ENCODE results near the gene TMEM209.
"Not testable (repeated sequence)": the region's sequence is repeated elsewhere in the genome, so short reads cannot be mapped to it uniquely, and the experiment has no call there.

TMEM209 gene

DNA sequence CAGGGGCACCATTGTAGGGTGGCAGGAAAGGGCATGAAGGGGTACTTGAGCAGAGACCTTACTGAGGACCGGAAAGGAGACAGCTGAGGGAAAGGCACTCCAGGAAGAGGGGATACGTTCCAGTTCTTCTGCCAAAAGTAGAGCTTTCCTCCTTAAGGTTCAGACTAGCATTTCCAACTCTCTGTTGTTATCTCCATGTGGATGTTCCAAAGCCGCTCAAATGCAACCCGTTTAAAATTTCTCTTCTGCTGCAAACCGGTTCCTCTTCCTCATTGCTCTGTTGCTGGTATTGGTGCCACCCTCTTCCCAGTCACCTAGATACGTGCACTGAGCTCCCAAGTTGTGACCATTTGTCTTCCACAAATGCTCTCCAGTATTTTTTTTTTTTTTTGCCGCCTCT lies 47.5 kb downstream of the TMEM209 start:
- DNase-seq, result no peak

DNA sequence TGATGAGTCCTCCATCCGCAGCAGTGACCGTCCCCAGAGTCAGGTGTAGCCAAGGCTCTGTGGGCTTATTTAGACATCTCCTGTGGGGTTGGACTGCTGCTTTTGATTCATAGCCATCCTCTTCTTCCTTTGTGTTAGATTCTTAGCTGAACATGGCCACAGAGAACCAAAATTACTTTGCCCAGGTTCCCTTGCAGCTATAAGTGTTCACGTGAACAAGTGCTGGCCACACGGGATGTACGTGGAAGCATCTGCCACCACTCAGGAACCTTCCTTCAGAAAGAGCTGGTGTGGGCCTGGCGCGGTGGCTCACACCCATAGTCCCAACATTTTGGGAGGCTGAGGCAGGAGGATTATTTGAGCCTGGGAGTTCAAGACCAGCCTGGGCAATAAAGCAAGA lies 49.1 kb downstream of the TMEM209 start:
- DNase-seq, result no peak

DNA sequence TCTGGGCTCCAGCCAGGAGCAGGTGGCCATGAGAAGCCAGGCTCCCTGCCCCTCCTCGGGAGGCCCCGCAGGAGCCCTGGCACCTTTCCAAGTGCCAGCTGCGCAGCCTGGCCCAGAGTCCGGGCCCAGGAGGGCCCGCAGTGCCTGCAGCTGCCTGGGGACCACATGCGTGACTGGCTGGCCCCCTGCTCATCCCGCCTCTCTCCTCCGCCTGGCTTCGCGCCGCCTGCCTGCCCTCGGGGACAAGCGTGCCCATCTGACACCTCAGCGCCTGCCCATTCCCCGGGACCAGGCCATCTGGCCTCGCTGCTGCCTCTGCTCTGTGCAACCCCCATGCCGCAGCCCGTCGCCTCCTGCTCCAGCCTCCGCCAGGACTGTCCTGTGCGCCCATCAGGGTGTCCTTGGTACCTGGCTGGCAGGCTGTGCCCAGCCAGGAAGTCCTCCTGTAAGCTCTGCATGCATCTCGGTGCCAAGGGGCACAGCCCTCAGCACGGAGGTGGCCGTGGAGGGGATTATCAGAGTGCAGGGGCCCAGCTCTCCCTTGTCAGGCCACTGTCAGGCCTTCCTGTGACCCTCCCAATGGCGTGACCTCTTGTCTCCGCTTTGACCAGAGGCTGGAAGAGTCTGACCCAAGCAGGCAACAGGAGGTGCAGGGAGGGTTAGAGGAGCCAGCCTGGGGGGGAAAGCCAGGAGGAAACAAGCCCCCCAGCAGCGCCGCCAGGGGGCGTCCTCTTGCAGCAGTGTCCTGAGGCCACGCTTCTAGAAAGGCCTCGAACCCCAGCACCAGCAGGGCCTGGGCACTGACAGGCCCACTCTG lies 50.5 kb downstream of the TMEM209 start:
- DNase-seq, result no peak

DNA sequence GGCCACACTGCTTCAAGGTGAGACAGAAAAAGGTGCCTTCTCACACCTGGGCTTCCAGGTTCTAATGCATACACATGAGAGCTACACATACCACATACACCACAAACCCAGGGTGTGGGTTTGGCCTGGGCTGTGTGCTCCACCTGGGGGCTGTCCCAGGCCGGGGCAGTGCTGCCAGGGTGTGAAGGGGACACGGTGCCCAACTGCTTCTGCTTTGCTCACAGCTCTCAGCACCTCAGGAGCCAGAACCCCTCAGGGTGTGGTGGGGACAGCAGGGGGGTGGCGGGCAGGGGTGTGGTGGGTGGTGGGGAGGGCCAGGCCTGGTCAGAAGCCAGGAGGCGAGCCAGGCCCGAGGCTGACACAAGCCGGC lies 51.1 kb downstream of the TMEM209 start:
- no peak for DNase-seq

DNA sequence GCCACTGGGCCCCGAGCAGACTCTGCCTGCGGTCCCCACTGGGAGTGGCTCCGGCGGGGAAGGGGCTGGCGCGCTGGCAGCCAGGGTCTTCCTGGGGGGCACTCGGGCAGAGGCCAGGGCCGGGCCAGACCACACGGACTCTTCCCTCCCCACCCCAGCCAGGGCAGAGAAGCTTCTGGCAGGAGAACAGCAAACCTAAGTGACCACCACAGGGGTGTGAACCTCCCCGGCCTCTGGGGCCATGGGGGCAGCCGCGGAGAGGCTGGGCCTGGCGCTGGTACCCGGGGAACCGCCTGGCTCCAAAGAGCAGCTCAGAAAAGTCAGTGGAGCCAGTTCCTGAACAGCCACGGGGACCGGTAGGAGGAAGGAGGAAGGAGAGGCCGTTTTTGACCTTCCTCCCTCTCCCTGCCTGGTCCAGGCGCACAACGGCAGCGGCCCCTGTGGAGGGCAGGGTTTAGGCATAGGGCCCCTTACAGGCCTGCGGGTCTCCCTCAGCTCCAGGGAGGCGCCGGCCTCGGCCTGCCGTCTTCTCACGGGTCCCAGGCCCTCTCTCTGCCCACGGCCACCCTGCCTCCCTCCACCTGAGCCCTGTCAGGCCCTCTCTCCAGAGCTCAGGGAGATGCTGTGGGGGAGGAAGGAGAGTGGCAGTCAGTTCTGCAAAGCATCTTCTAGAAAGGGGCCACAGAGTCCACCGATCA lies 51.8 kb downstream of the TMEM209 start:
- no peak for DNase-seq

DNA sequence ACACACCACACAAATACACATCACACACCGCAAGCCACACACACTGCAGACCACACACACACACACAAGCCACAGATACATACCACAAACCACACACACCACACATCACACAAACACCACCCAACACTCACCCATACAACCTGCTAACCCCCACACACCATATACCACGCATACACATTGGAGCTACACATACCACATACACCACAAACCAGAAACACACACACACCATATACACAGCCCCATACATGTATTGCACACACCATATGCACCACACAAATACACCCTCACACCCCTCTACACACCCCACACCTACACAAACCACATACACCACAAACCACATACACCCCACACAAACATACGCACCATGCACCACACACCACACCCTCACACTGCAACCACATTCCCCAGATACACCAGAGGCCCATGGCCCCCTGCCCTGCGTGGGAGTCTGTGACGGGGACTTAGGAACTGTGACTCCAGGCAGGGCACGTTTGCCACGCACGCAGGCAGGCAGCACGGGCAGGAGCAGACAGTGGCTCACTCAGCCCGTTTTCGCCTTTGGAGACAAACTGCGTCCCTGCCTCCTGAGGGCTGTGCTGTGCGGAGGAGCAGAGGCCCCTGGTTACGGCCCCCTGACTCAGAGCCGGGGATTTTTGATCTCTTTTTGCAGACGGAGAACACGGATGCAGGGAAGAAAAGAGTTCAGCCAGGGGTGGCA lies 52.6 kb downstream of the TMEM209 start:
- no peak for DNase-seq

DNA sequence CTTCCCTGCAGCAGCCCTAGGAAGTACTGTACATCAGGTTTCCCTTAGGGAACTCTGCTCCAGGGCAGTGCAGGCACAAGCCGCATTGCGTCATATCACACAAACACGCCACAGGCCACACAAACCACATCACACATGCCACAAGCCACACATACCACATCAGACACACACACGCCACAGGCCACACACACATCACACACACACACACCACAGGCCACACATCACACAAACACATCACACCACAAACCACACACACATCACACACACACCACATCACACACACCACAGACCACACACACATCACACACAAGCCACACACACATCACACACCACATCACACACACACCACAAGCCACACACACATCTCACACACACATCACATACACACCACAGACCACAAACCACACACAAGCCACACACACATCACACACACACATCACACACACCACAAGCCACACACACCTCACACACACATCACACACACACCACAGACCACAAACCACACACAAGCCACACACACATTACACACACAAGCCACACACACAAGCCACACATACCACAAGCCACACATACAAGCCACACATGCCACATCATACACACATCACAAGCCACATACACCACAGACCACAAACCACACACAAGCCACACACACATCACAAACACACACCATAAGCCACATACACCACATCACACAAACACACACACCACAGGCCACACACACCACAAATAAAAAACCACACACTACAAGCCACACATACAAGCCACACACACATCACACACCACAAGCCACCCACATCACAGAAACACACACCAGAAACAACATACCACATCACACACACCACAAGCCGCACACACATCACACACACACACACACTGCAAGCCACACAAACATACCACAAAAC lies 53.4 kb downstream of the TMEM209 start:
- no peak for DNase-seq

DNA sequence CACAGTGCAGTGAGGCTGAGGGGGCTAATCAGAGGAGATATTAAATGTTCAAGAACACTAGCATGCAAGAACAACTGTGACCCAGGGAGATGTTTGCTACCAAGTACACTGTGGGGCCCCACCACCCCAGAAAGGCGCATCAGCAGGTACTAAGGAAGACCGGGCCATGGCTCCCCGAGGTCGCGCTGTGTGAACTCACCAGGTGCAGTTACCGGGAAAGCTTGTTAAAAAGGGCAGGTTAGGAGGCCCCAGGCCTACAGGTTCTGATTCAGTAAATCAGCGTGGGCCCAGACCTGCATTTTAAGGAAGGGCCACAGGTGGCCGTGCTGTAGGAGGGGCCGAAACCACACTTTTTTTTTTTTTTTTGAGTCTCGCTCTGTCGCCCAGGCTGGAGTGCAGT lies 54.6 kb downstream of the TMEM209 start:
- no peak for DNase-seq

DNA sequence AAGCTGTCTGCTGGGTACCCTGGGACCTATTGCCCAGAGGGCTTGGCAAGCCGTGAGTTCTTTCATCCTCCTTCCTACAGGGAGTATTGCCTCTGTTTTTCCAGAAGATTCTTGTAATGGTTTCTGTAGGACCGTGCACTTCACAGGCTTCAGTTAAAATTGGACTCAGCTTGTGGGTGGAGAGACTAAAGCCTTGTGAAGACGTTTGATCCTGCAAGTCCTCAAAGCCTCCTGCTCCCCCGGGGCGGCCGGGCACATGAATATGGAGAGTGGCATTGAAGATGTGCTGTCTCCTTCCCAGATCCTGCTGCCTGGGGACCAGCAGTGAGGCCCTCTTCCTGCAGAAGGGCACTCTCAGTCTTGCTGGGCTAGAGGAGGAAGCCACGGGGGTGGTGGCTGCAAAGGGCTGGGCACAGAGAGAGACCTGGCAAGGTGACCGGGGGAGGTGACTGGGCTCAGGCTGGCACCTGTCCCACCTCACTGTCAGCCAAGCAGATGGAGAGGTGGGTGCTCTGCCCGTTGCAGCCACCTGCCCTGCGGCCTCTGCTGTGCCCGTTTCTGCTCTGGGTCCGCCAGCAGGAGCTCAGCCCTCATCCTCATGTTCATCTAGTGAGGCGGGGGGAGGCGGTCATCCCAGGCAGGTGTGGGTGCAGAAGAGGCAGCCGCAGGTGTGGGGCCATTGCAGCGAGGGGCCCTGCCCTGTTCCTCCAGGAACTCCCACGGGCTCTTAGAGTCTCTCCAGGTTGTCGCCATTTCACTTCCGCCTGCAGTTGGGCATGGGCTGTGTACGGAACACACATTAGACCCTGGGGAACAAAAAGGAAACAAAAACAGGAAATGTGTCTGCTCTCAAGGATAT lies 55.7 kb downstream of the TMEM209 start:
- no peak for DNase-seq

DNA sequence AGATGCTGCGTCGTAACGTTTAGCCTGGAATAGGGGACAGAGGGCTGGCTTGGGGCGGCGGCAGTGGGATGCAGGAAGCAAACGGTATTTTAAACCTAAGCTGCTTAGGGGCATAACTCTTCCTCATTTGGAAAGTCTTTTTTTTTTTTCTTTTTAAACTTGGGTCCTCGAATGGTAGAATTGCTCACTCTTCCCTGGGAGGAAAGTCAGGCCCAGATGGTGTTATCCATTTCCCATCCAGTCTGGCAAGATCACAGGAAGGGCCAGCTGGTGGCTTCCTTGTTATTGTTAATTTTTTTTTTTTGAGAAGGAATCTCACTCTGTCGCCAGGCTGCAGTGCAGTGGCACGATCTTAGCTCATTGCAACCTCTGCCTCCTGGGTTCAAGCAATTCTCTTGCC lies 56.6 kb downstream of the TMEM209 start:
- DNase-seq, result no peak

DNA sequence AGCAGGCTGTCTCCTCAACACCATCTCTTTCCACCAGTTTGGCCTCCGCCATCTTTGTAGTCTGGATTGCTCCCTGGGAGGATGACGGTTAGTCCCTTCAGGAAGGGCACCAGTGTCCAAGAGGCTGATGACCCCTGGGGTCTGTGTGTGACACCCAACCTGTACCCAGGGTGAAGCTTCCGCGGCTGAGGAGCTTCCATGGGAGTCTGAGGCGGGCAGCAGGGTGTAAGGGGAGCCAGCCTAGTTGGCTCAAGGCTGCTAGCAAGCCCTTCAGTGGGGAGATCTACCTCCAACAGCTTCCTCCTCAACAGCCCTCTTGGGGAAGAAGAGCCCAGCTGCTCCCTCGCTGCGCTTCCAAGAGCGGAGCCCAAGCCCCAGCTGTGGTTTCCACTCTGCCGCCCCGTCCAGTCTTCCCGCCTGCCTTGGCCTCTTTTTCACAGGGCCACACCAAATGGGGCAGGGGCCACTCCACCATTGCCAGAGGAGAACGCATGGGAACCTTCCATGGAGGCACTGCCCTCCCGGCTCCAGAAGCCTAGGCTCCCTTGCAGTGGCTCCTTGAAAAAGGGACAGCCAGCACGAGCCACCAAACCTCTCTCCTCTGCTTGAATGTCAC lies 57.4 kb downstream of the TMEM209 start:
- DNase-seq, result no peak

DNA sequence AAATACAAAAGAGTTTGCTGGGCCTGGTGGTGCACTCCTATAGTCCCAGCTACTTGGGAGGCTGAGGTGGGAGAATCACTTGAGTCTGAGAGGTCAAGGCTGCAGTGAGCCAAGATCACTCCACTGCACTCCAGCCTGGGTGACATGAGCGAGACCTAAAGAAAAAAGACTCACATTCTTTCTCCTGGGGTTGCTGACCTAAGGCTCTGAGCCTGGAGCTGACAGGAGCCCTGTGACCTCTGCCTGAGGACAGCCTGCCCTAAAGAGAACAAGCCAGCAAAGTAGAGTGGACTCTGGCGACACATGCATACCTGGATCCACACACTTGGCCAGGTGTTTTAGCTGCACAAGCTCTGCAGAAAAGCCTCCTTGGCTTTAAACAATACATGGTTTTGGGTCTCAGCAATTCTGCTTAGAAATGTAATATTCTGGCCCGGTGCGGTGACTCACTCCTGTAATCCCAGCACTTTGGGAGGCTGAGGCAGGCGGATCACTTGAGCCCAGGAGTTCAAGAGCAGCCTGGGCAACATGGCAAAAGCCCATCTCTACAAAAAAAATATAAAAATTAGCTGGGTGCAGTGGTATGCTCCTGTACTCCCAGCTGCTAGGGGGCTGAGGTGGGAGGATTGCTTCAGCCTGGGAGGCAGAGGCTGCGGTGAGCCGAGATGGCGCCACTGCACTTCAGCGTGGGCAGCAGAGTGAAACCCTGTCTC lies 58.4 kb downstream of the TMEM209 start:
- no peak for DNase-seq

DNA sequence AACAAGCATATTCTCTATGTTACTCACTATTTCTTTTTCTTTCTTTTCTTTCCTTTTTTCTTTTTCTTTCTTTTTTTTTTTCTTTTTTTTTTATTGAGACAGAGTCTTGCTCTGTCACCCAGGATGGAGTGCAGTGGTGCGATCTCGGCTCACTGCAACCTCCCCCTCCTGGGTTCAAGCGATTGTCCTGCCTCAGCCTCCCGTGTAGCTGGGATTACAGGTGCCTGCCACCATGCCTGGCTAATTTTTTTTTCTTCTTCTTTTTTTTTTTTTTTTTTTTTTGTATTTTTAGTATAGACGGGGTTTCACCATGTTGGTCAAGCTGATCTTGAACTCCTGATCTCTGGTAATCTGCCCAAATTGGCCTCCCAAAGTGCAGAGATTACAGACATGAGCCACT lies 59.1 kb downstream of the TMEM209 start:
- DNase-seq, result not testable (repeated sequence)

DNA sequence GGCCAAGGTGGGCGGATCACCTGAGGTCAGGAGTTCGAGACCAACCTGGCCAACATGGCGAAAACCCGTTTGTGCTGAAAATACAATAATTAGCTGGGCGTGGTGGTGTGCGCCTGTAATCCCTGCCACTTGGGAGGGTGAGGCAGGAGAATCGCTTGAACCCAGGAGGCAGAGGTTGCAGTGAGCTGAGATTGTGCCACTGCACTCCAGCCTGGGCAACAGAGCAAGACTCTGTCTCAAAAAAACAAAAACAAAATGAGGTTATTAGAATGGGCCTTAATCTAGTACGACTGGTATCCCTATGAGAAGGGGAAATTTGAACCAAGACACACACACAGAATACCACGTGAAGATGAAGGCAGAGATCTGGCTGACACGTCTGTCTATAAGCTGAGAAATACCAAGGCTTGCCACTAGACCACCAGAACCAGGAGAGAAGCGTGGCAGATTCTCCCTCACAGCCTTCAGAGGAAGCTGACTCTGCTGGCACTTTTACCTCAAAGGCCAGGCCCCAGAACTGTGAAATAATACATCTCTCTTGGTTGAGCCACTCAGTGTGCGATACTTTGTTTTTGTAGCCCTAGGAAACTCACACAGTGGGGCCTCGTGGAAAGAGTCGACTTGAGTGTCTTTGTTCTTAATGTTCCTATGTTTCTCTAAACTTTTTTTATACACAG lies 59.6 kb downstream of the TMEM209 start:
- no peak for DNase-seq

DNA sequence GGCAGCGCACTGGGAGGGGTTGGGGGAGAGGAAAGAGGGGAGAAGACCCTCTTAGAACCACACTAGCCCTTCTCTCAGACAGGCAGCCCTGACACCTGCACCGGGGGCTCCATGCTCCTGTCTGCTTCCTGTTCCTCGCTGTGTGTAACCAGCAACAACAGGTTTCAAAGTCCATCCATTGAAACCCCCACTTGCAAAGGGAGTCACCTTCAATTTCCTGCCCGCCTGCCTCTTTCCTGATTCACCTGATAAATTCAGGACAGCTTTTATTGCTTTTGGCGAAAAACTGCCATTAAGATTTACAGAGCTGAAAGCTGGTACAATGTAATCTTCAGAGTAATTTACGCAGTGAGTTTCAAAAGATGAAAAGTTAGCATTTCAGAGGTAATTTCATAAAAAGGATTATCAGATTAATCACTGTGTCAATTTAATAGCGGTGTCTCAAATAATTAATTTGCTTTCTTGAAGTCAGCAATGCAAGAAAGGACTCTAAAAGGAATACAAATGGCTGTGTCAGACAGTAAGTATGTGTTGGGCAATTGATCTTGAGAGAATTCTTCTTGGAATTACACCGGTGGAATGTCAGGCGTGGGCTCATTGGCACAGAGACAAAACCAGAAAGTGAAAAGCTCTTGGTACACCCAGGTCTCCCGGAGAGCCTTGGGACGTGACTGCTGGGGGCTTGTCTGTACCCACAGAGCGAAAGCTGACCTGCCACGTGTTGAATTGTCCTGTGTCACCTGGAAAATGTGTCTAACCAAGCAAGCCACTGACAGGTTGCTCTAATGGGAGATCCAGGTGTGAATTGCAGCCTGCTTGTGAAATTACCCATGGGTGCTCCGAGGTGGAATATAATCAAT lies 60.7 kb downstream of the TMEM209 start:
- DNase-seq, result no peak

DNA sequence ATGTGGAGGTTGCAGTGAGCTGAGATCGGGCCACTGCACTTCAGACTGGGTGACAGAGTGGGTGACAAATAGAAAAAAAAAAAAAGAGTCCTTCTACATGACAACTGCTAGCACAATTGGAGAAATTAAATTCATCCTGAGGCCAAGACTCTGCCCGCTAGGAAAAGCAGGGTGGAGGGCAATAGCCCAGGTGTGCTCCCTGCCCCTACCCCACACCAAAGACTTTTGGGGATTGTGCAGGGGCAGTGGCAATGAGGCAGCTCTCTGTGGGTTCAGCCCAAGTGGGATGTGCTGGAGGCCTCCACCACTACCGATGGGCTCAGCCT lies 61.3 kb downstream of the TMEM209 start:
- no peak for DNase-seq

DNA sequence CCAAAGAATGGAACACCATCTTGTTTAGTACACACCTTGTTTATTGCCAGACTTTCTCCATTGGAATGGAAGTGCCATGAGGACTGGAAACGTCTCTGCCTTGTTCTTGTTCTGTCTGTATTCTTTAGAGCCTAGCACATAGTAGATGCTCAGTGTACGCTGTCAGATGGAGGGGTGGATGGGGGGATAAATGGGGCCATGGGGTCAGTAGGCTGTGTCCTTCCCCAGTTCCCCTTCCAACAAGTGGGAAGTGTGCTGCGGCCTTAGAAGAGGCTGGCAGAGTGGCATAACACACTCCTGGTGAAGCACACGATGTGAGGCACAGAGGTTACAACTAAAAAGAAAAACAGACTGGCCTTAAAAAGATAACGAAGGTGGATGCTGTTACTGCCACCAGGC lies 61.9 kb downstream of the TMEM209 start:
- no peak for DNase-seq

DNA sequence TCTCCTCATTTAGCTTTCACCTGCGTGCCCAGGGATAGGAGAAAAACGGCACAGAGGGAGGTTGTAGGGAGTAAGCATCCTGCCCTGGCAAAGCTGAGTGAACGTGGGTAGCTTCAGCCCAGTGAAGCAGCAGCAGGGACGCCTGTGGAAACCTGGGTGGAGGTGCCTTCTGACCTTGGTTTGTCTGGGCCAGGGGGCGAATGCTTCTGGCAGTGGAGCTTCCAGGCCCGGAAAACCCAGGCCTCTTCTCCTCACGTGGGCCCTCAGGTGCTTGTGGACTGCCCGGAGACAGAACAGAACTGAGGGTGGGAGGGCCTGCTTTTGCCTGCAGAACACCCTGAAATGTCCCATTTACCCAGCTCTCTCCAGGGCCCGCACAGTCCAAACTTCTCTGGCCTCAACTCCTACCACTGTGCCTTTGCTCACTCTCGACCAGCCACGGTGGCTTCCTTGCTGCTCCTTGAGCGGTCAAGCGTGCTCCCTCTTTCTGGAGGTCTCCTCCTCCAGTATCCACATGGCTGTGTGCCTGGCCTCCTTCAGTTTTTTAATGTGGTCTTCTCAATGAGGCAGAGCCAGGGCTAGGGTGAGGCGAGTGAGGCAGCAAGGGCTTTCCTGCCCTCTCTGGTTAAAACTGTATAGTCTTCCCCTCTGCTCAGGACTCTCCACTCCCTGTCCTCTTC lies 62.4 kb downstream of the TMEM209 start:
- no peak for DNase-seq

All from bone marrow (tissue), 2 donors.